H9 (cell line): ENCODE results near the gene MAGEA11. TPM values are rescaled to one million over a fixed set of nuclear protein-coding genes. Genes with fewer than 3 reads are reported as not detected.
"Not testable (repeated sequence)": the region's sequence is repeated elsewhere in the genome, so short reads cannot be mapped to it uniquely, and the experiment has no call there.

ENCODE experiments used
- DNase-seq: peaks from one replicate; pipeline ENCODE4 v3.0.0-alpha.2; 2017
- H2AFZ ChIP-seq: one replicate; pipeline ENCODE4 v1.6.1; 2013; ENCODE audit warnings: mild to moderate bottlenecking, low read length, control low read depth, moderate library complexity
- H2AK5ac ChIP-seq: 2 replicates; pipeline ENCODE4 v1.6.1; 2013; ENCODE audit warnings: low read length, control low read depth, mixed read lengths; ENCODE audit not compliant: insufficient read length
- H2BK120ac ChIP-seq: one replicate; pipeline ENCODE4 v1.6.1; 2013; ENCODE audit warnings: low read depth, mild to moderate bottlenecking, low read length, control low read depth, inconsistent platforms; ENCODE audit not compliant: poor library complexity, severe bottlenecking
- H2BK12ac ChIP-seq: 2 replicates; pipeline ENCODE4 v1.6.1; 2013; ENCODE audit warnings: low read length, control low read depth, mixed read lengths, low read depth; ENCODE audit not compliant: insufficient read length
- H2BK15ac ChIP-seq: 2 replicates; pipeline ENCODE4 v1.6.1; 2013; ENCODE audit warnings: low read depth, low read length, control low read depth
- H2BK20ac ChIP-seq: one replicate; pipeline ENCODE4 v1.6.1; 2013; ENCODE audit warnings: low read depth, mild to moderate bottlenecking, low read length, control low read depth, inconsistent platforms; ENCODE audit not compliant: poor library complexity, severe bottlenecking
- H2BK5ac ChIP-seq: 2 replicates; pipeline ENCODE4 v1.6.1; 2013; ENCODE audit warnings: low read length, control low read depth, mixed read lengths; ENCODE audit not compliant: insufficient read length
- H3K14ac ChIP-seq: 2 replicates; pipeline ENCODE4 v1.6.1; 2013; ENCODE audit warnings: low read length, control low read depth; ENCODE audit not compliant: insufficient read depth
- H3K18ac ChIP-seq: 2 replicates; pipeline ENCODE4 v1.6.1; 2013; ENCODE audit warnings: low read depth, mild to moderate bottlenecking, mixed read lengths, low read length, control low read depth; ENCODE audit not compliant: insufficient read length
- H3K23ac ChIP-seq: 2 replicates; pipeline ENCODE4 v1.6.1; 2013; ENCODE audit warnings: low read length, control low read depth, mixed read lengths, low read depth; ENCODE audit not compliant: insufficient read length
- H3K23me2 ChIP-seq: 2 replicates; pipeline ENCODE4 v1.6.1; 2013; ENCODE audit warnings: low read depth, mild to moderate bottlenecking, mixed read lengths, low read length, control low read depth; ENCODE audit not compliant: insufficient read length, poor library complexity, severe bottlenecking
- H3K27ac ChIP-seq: 2 replicates; pipeline ENCODE4 v1.5.1; 2013; ENCODE audit warnings: low read length, control low read depth, mixed read lengths, low read depth; ENCODE audit not compliant: insufficient read length
- H3K27me3 ChIP-seq: 2 replicates; pipeline ENCODE4 v1.6.1; 2013; ENCODE audit warnings: low read length, control low read depth, inconsistent platforms; ENCODE audit not compliant: insufficient read depth
- H3K4ac ChIP-seq: 2 replicates; pipeline ENCODE4 v1.6.1; 2013; ENCODE audit warnings: low read depth, mild to moderate bottlenecking, control low read depth, inconsistent platforms, low read length, moderate library complexity
- H3K4me1 ChIP-seq: 2 replicates; pipeline ENCODE4 v1.6.1; 2013; ENCODE audit warnings: low read length, control low read depth, inconsistent platforms; ENCODE audit not compliant: insufficient read depth
- H3K4me2 ChIP-seq: 2 replicates; pipeline ENCODE4 v1.6.1; 2013; ENCODE audit warnings: low read length, control low read depth, mixed read lengths; ENCODE audit not compliant: insufficient read length, insufficient read depth
- H3K56ac ChIP-seq: 2 replicates; pipeline ENCODE4 v1.6.1; 2013; ENCODE audit warnings: low read depth, mild to moderate bottlenecking, mixed read lengths, low read length, control low read depth; ENCODE audit not compliant: insufficient read length
- H3K79me1 ChIP-seq: 2 replicates; pipeline ENCODE4 v1.6.1; 2013; ENCODE audit warnings: low read depth, mild to moderate bottlenecking, moderate library complexity, low read length, control low read depth, inconsistent platforms; ENCODE audit not compliant: insufficient read depth, poor library complexity, severe bottlenecking
- H3K79me2 ChIP-seq: 2 replicates; pipeline ENCODE4 v1.6.1; 2013; ENCODE audit warnings: low read length, control low read depth, inconsistent platforms; ENCODE audit not compliant: insufficient read depth
- H3K9ac ChIP-seq: 2 replicates; pipeline ENCODE4 v1.6.1; 2013; ENCODE audit warnings: low read length, control low read depth, mixed read lengths; ENCODE audit not compliant: insufficient read length; ENCODE audit errors: extremely low read depth
- H3K9me3 ChIP-seq: one replicate; pipeline ENCODE4 v1.6.1; 2013; ENCODE audit warnings: low read depth, low read length, inconsistent platforms; ENCODE audit not compliant: control insufficient read depth
- H3T11ph ChIP-seq: one replicate; pipeline ENCODE4 v1.6.1; 2013; ENCODE audit warnings: mild to moderate bottlenecking, low read length, control low read depth, inconsistent platforms
- H4K20me1 ChIP-seq: one replicate; pipeline ENCODE4 v1.6.1; 2013; ENCODE audit not compliant: control insufficient read depth, insufficient read length, insufficient read depth
- H4K5ac ChIP-seq: 2 replicates; pipeline ENCODE4 v1.6.1; 2013; ENCODE audit warnings: low read depth, mild to moderate bottlenecking, mixed read lengths, low read length, control low read depth; ENCODE audit not compliant: insufficient read length
- H4K8ac ChIP-seq: replicated peaks from 2 replicates; pipeline ENCODE4 v1.6.1; 2013; ENCODE audit warnings: low read length, control low read depth, mixed read lengths, low read depth; ENCODE audit not compliant: insufficient read length
- H4K91ac ChIP-seq: 2 replicates; pipeline ENCODE4 v1.6.1; 2013; ENCODE audit warnings: low read depth, mild to moderate bottlenecking, moderate library complexity, mixed read lengths, low read length, control low read depth; ENCODE audit not compliant: insufficient read length
- H3K27ac Mint-ChIP-seq, 3 experiments: 2 replicates in 2 of 3; 3 replicates in 1 of 3; pipeline ENCODE4 v1.8.0; 2020 to 2021; ENCODE audit warnings: mixed read lengths in 3 of 3, mild to moderate bottlenecking in 1 of 3, moderate library complexity in 1 of 3
- H3K27me3 Mint-ChIP-seq: 2 replicates; pipeline ENCODE4 v1.8.0; 2021; ENCODE audit warnings: low read depth, mild to moderate bottlenecking, moderate library complexity, mixed read lengths
- H3K36me3 Mint-ChIP-seq, 3 experiments: 2 replicates in 2 of 3; 3 replicates in 1 of 3; pipeline ENCODE4 v1.8.0; 2020 to 2021; ENCODE audit warnings: low read depth in 3 of 3, mixed read lengths in 3 of 3; ENCODE audit not compliant: insufficient read depth in 1 of 3
- H3K4me1 Mint-ChIP-seq, 2 experiments: 2 replicates each; pipeline ENCODE4 v1.8.0; 2020; ENCODE audit warnings: mixed read lengths in 2 of 2
- H3K4me3 Mint-ChIP-seq, 2 experiments: 2 replicates in 1 of 2; 3 replicates in 1 of 2; pipeline ENCODE4 v1.8.0; 2020 to 2021; ENCODE audit warnings: mild to moderate bottlenecking in 2 of 2, mixed read lengths in 2 of 2, moderate library complexity in 1 of 2
- H3K9me3 Mint-ChIP-seq, 2 experiments: 2 replicates in 1 of 2; 3 replicates in 1 of 2; pipeline ENCODE4 v1.8.0; 2020; ENCODE audit warnings: mild to moderate bottlenecking in 2 of 2, mixed read lengths in 2 of 2, moderate library complexity in 1 of 2
- WGBS: extraction: QIAGEN DNeasy Blood & Tissue Kit; methylation state at CpG from one replicate; pipeline ENCODE4 v1.1.7; 2013; ENCODE audit warnings: missing lambda C conversion rate, low lambda C conversion rate, mixed read lengths; ENCODE audit not compliant: insufficient read length; ENCODE audit errors: extremely low coverage; 5-methylcytosine and 5-hydroxymethylcytosine counted together
- total RNA-seq: library from RNA; stranded (reverse); gene quantifications from 2 replicates; pipeline ENCODE4 v1.2.1, GENCODE V29; 2021

The MAGEA11 gene
- total RNA-seq, 1 experiment from 2014 or later = not detected

DNA sequence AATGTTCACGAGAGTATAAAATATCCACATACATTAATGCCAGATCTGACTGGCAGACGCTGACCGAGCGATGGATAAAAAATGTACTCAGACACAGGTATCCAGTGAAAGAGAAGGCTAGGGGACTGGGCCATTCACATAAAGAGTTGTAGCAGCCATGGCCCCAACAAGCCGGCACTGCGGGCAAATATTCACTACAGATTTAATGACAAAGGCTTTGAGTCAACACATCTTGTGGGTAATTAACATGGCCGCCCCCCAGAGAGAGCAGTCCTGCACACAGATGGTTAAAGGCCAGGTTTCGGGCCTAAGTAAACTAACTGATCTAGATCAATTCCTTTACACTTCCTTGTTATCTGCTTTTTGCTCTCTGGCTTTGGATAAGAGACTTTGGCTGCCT, 36.3 kb upstream of the MAGEA11 start:
- H3K23me2 ChIP-seq, DNase-seq, H4K8ac ChIP-seq, H2BK12ac ChIP-seq, H2BK20ac ChIP-seq, H3K9me3 Mint-ChIP-seq, H2AK5ac ChIP-seq, H3K4me2 ChIP-seq, H3K27ac ChIP-seq, H3K27me3 ChIP-seq, H2AFZ ChIP-seq, H3K4me1 ChIP-seq, H4K91ac ChIP-seq, H4K20me1 ChIP-seq, H3K27ac Mint-ChIP-seq, H3K79me1 ChIP-seq, H3K27me3 Mint-ChIP-seq, H4K5ac ChIP-seq, H3K4me3 Mint-ChIP-seq, H3K14ac ChIP-seq, H3K36me3 Mint-ChIP-seq, H2BK5ac ChIP-seq, H3K18ac ChIP-seq, H2BK15ac ChIP-seq, H3K23ac ChIP-seq, H3K4ac ChIP-seq, H2BK120ac ChIP-seq, H3K56ac ChIP-seq, H3K4me1 Mint-ChIP-seq, H3T11ph ChIP-seq, H3K9ac ChIP-seq, H3K79me2 ChIP-seq, H3K9me3 ChIP-seq: not testable (repeated sequence)
- no CpG with 5 or more reads among the region's 8 CpGs for WGBS

DNA sequence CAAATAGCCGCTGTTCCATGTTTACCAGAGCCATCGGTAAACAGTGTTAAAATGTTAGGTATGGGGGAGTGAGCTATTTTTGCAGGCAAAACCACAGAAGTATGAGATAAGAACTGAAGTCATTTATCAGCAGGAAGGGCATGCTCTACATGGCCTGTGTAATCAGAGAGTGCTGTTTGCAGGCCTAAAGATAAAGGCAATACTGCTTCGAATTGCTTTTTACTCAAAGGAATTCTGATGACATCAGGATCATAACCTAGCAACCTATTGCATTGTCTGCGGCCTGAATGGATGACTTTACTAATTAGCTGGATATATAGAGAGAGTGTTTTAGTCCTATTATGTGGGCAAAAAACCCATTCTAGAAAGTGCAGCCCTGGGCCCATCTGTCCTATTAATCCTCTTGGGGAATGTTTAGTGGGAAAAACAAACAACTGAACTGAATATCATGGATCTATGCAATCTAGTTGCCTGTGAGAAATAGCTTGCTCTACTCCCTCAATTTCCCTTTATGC, 32.6 kb upstream of the MAGEA11 start:
- H2BK15ac ChIP-seq, H3K23ac ChIP-seq, H3K79me2 ChIP-seq, H3K18ac ChIP-seq, H3K27ac Mint-ChIP-seq, H3K4me3 Mint-ChIP-seq, H2AK5ac ChIP-seq, H4K91ac ChIP-seq, H3T11ph ChIP-seq, H3K27me3 ChIP-seq, H2BK20ac ChIP-seq, H3K14ac ChIP-seq, H3K9ac ChIP-seq, H3K36me3 Mint-ChIP-seq, H2AFZ ChIP-seq, H3K27me3 Mint-ChIP-seq, H3K4me2 ChIP-seq, H3K56ac ChIP-seq, H4K5ac ChIP-seq, H3K4ac ChIP-seq, H3K4me1 ChIP-seq, H4K8ac ChIP-seq, H3K23me2 ChIP-seq, H4K20me1 ChIP-seq, H2BK120ac ChIP-seq, H3K79me1 ChIP-seq, H2BK5ac ChIP-seq, H3K27ac ChIP-seq, DNase-seq, H2BK12ac ChIP-seq, H3K9me3 ChIP-seq: not testable (repeated sequence)
- H3K9me3 Mint-ChIP-seq = peaks cover 17 to 20% of the 10 kb centered on the region in 2 experiments
- H3K4me1 Mint-ChIP-seq = peaks cover 26 to 27% of the 10 kb centered on the region in 2 experiments
- WGBS = no CpG with 5 or more reads among the region's 4 CpGs
